ENCODE data around the gene KCTD2. TPM values are rescaled to one million over a fixed set of nuclear protein-coding genes. Genes with fewer than 3 reads are reported as not detected.
A peak's percentile ranks its signal among the peaks of the same experiment; 100 is the strongest.

Gene KCTD2
- total and polyA plus RNA-seq, 2 of the 13 experiments (the other 11 are each of a cell fraction or from before 2014, with no cell fraction given), result 28.3 to 32.6 TPM

- no peaks in the 10 kb centered on the region for H3K79me2 ChIP-seq (ENCODE audit: insufficient read depth, low read length)
- ATAC-seq (no peak), DNase-seq (ENCODE audit: low spot score) (no peak), FAIRE-seq (no peak)
- no peak overlapping the region for H3K27ac ChIP-seq (ENCODE audit: extremely low read length, insufficient read depth, low read length)
- POLR2A ChIA-PET, result no interaction called here
- no peak for TF ChIP-seq ZNF326 (CRISPR knock-in tag; IDR thresholded peaks at IDR 0.05; ENCODE audit: borderline replicate concordance)
- no peak for TF ChIP-seq TBX2 (CRISPR knock-in tag; IDR thresholded peaks at IDR 0.05; ENCODE audit: borderline replicate concordance)
- TF ChIP-seq ZFAT (CRISPR knock-in tag; conservative IDR thresholded peaks at IDR 0.05), result no peak
- TF ChIP-seq CHD2 (IDR thresholded peaks at IDR 0.05; ENCODE audit: low read depth, low read length), result no peak
- no peak for TF ChIP-seq MXI1 (IDR thresholded peaks at IDR 0.05; ENCODE audit: borderline replicate concordance, low read depth, low read length)
- TF ChIP-seq ZNF629 (CRISPR knock-in tag; conservative IDR thresholded peaks at IDR 0.05), result no peak
- H3K9me3 ChIP-seq (ENCODE audit: low read length), result no peaks in the 10 kb centered on the region
- H3K4me2 ChIP-seq (ENCODE audit: low read depth, low read length), result no peak overlapping the region
- BruUV-seq (replicated peaks), result no TSS peak
- intact Hi-C loops (cut with micrococcal nuclease; ENCODE audit: unreplicated experiment) (no loop called here), in situ Hi-C loops (cut with HindIII; ENCODE audit: extremely low pct_ligation_motif_present, low pct_unique_long_range_greater_than_20kb) (no loop called here)
- H3K36me3 ChIP-seq (replicated peaks in 1 of 2; ENCODE audit: control insufficient read depth in 1 of 2, insufficient read depth in 2 of 2, low read length in 2 of 2), result peaks cover 19 to 40% of the 10 kb centered on the region in 2 experiments
- 76% methylated on average over 6 of the region's 6 CpGs for WGBS (ENCODE audit: low lambda C conversion rate)
- H3K9ac ChIP-seq (ENCODE audit: insufficient read depth, low read depth, low read length), result no peak overlapping the region
- H2AFZ ChIP-seq (ENCODE audit: low read length), result no peak overlapping the region
- no peak overlapping the region for H3K4me3 ChIP-seq (replicated peaks in 1 of 3; ENCODE audit: insufficient read depth in 1 of 3, low read depth in 2 of 3, low read length in 3 of 3)
- no peaks in the 10 kb centered on the region for H4K20me1 ChIP-seq (ENCODE audit: insufficient read depth, low read length)
- H3K27me3 ChIP-seq (ENCODE audit: control insufficient read depth in 1 of 2, insufficient read depth in 2 of 2, low read length in 2 of 2), result no peaks in the 10 kb centered on the region
- H3K4me1 ChIP-seq (ENCODE audit: insufficient read depth, low read length), result 0 out of 2 replicates have a peak, but pooled peaks cover 6% of the 10 kb centered on the region
- CTCF ChIA-PET (ENCODE audit: low intra/inter-chr PET ratio, low total read pairs), result no interaction called here
Observed at GRCh38 chr17:75065562-75066151, 18.6 kb downstream of the KCTD2 start.

GRCh38 chr17:75067856-75068255 is 20.8 kb downstream of the KCTD2 start:
- Histone ChIP-seq H3K36me3 (replicated peaks in 1 of 2; ENCODE audit: control insufficient read depth in 1 of 2, insufficient read depth in 2 of 2, low read length in 2 of 2) (peaks cover 9 to 18% of the 10 kb centered on the region in 2 experiments), H3K4me2 (ENCODE audit: low read depth, low read length) (no peak overlapping the region), H3K9ac (ENCODE audit: insufficient read depth, low read depth, low read length) (no peak overlapping the region), H3K4me1 (ENCODE audit: insufficient read depth, low read length) (peaks cover 20% of the 10 kb centered on the region), H3K79me2 (ENCODE audit: insufficient read depth, low read length) (no peaks in the 10 kb centered on the region), H3K27ac (ENCODE audit: extremely low read length, insufficient read depth, low read length) (no peak overlapping the region), H3K4me3 (replicated peaks in 1 of 3; ENCODE audit: insufficient read depth in 1 of 3, low read depth in 2 of 3, low read length in 3 of 3) (no peak overlapping the region), H4K20me1 (ENCODE audit: insufficient read depth, low read length) (no peaks in the 10 kb centered on the region), H3K27me3 (ENCODE audit: control insufficient read depth in 1 of 2, insufficient read depth in 2 of 2, low read length in 2 of 2) (no peaks in the 10 kb centered on the region), H2AFZ (ENCODE audit: low read length) (no peak overlapping the region), H3K9me3 (ENCODE audit: low read length) (no peaks in the 10 kb centered on the region)
- ChIA-PET CTCF (ENCODE audit: low intra/inter-chr PET ratio, low total read pairs) (no interaction called here), POLR2A (interaction anchor here (0.8 kb wide), 1 partner anchor 46 kb away, joined by 3 read pairs; no protein-coding TSS in a partner anchor)
- intact Hi-C loops (cut with micrococcal nuclease; ENCODE audit: unreplicated experiment) (loop anchor here (1.0 kb wide), 1 partner anchor 44 kb away; no protein-coding TSS in a partner anchor), in situ Hi-C loops (cut with HindIII; ENCODE audit: extremely low pct_ligation_motif_present, low pct_unique_long_range_greater_than_20kb) (no loop called here)
- 45% methylated on average over 4 of the region's 4 CpGs for WGBS (ENCODE audit: low lambda C conversion rate)
- DNase-seq (ENCODE audit: low spot score), result no peak
- FAIRE-seq, result no peak
- no TSS peak for BruUV-seq (replicated peaks)
- peak; percentile 21 for ATAC-seq
- no peak for TF ChIP-seq SIN3B (IDR thresholded peaks at IDR 0.05; ENCODE audit: low read length)
- no peak for TF ChIP-seq LBX2 (CRISPR knock-in tag; IDR thresholded peaks at IDR 0.05; ENCODE audit: borderline replicate concordance)
- TF ChIP-seq ZNF776 (CRISPR knock-in tag; IDR thresholded peaks at IDR 0.05), result no peak
- TF ChIP-seq ZNF496 (CRISPR knock-in tag; IDR thresholded peaks at IDR 0.05; ENCODE audit: insufficient replicate concordance), result no peak
- TF ChIP-seq MIER2 (CRISPR knock-in tag; IDR thresholded peaks at IDR 0.05), result no peak
- TF ChIP-seq ARNT (IDR thresholded peaks at IDR 0.05), result no peak
- TF ChIP-seq, protein P1, sequence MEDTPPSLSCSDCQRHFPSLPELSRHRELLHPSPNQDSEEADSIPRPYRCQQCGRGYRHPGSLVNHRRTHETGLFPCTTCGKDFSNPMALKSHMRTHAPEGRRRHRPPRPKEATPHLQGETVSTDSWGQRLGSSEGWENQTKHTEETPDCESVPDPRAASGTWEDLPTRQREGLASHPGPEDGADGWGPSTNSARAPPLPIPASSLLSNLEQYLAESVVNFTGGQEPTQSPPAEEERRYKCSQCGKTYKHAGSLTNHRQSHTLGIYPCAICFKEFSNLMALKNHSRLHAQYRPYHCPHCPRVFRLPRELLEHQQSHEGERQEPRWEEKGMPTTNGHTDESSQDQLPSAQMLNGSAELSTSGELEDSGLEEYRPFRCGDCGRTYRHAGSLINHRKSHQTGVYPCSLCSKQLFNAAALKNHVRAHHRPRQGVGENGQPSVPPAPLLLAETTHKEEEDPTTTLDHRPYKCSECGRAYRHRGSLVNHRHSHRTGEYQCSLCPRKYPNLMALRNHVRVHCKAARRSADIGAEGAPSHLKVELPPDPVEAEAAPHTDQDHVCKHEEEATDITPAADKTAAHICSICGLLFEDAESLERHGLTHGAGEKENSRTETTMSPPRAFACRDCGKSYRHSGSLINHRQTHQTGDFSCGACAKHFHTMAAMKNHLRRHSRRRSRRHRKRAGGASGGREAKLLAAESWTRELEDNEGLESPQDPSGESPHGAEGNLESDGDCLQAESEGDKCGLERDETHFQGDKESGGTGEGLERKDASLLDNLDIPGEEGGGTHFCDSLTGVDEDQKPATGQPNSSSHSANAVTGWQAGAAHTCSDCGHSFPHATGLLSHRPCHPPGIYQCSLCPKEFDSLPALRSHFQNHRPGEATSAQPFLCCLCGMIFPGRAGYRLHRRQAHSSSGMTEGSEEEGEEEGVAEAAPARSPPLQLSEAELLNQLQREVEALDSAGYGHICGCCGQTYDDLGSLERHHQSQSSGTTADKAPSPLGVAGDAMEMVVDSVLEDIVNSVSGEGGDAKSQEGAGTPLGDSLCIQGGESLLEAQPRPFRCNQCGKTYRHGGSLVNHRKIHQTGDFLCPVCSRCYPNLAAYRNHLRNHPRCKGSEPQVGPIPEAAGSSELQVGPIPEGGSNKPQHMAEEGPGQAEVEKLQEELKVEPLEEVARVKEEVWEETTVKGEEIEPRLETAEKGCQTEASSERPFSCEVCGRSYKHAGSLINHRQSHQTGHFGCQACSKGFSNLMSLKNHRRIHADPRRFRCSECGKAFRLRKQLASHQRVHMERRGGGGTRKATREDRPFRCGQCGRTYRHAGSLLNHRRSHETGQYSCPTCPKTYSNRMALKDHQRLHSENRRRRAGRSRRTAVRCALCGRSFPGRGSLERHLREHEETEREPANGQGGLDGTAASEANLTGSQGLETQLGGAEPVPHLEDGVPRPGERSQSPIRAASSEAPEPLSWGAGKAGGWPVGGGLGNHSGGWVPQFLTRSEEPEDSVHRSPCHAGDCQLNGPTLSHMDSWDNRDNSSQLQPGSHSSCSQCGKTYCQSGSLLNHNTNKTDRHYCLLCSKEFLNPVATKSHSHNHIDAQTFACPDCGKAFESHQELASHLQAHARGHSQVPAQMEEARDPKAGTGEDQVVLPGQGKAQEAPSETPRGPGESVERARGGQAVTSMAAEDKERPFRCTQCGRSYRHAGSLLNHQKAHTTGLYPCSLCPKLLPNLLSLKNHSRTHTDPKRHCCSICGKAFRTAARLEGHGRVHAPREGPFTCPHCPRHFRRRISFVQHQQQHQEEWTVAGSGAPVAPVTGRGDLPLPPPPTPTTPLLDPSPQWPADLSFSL (CRISPR knock-in tag; IDR thresholded peaks at IDR 0.05), result no peak

Data from HepG2 (cell line).